Choroid plexus epithelial cell (primary cell): ENCODE results near the gene FAM13A.

Source experiments
- DNase-seq: peaks from one replicate; pipeline ENCODE4 v3.0.0-alpha.2; 2010; ENCODE audit warnings: low read depth
- H3K4me3 ChIP-seq: 2 replicates; pipeline ENCODE4 v1.5.1; 2011; ENCODE audit warnings: low read depth, mild to moderate bottlenecking, control low read depth, low read length, moderate library complexity
- TF ChIP-seq, protein P1 (sequence below): conservative IDR thresholded peaks from 2 replicates; pipeline ENCODE4 v1.5.1; 2011; ENCODE audit warnings: low read depth, mild to moderate bottlenecking, control low read depth, inconsistent platforms, low read length, moderate library complexity

Gene FAM13A

DNA sequence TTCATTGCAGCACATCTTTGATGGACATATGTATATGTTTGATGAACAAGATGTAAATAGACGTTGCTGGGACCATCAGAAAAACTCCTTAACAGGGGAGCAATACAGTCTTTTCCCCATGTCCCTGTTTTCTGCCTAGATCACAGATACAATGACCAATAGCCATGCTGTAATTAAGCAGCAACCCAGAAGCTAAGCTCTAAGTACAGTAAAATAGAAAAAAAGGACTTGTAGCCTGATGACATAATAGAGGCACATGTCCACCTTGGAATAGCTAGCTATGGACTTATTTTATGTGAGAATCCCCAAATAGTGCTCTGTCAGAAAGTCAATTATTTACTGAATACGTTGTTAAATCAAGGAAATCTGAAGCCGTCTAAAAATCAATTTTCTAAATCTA is 14.9 kb downstream of the FAM13A start:
- no peak for DNase-seq
- TF ChIP-seq, protein P1, sequence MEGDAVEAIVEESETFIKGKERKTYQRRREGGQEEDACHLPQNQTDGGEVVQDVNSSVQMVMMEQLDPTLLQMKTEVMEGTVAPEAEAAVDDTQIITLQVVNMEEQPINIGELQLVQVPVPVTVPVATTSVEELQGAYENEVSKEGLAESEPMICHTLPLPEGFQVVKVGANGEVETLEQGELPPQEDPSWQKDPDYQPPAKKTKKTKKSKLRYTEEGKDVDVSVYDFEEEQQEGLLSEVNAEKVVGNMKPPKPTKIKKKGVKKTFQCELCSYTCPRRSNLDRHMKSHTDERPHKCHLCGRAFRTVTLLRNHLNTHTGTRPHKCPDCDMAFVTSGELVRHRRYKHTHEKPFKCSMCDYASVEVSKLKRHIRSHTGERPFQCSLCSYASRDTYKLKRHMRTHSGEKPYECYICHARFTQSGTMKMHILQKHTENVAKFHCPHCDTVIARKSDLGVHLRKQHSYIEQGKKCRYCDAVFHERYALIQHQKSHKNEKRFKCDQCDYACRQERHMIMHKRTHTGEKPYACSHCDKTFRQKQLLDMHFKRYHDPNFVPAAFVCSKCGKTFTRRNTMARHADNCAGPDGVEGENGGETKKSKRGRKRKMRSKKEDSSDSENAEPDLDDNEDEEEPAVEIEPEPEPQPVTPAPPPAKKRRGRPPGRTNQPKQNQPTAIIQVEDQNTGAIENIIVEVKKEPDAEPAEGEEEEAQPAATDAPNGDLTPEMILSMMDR: no peak
- no peak overlapping the region for H3K4me3 ChIP-seq

DNA sequence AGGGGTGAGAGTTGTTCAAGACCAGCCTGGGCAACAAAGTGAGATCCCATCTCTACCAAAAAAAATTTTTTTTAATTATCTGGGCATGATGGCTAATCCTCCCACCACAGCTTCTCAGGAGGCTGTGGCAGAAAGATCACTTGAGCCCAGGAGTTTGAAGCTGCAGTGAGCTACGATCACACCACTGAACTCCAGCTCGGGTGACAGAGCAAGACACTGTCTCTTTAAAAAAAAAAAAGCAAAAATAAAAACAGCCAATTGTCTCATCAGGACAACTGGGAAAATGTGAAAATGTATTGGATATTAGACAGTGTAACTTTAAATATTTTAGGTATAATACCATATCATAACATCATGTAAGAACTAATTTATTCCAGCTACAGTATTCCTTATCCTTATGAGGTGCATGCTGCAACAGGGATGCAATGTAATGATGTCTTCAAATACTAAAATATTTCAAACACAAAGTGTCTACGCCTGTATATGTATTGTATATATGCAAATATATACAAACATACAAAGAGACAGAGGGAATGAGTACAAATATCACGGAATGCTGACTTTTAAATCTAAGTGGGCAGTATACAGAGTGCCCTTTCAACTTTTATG is 17.2 kb downstream of the FAM13A start:
- H3K4me3 ChIP-seq: no peak overlapping the region
- no peak for DNase-seq
- TF ChIP-seq, protein P1: no peak

DNA sequence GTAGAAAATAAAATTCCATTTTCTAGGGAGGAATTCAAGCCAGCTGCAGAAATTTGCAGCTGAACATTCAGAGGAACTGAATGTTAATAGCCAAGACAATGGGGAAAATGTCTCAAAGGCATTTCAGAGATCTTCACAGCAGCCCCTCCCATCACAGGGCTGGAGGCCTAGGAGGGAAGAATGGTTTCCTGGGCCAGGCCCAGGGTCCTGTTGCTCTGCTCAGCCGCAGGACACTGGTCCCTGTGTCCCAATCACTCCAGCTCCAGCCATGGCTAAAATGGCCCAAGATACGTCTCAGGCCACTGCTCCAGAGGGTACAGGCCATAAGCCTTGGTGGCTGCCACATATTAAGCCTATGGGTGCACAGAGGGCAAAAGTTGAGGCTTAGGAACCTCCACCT is 20.4 kb downstream of the FAM13A start:
- DNase-seq: no peak
- no peak overlapping the region for H3K4me3 ChIP-seq
- TF ChIP-seq, protein P1: no peak

DNA sequence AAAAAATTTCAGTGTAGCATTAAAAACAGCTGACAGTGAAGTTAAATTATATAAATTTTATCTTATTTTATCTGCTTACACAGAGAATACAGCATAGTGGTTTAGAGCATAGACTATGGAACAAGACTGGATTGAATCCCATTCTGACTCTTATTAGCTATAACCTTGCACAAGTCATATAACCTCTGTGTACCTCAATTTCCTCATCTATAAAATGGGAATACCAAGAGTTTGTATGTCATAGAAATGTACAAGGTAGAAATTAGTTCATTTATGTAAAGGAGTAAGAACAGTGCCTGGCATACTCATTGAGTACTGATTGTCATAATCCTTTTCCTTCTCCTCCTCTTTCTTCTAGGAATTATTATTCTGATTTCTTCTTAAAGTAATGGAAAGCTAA is 25.7 kb downstream of the FAM13A start:
- TF ChIP-seq, protein P1: no peak
- H3K4me3 ChIP-seq: no peak overlapping the region
- no peak for DNase-seq

DNA sequence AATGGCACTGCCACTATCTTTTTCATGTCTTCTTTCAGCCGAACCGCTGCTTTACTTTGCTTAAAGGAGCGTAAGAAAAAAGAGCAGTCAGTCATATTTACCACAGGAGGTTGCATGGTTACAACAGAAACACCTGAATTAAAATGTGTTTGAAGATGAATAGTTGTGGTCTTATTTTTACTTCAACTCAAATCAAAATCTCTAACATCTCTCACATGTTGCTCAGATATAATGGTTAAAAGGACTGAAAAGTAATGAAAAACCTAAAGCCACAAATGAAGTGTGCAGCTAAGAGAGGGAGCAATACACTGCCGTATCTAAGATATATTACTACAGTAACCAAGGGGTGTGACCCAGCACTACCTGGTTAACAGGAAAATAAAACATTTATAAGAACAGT is 27.4 kb downstream of the FAM13A start:
- TF ChIP-seq, protein P1: no peak
- no peak for DNase-seq
- no peak overlapping the region for H3K4me3 ChIP-seq

DNA sequence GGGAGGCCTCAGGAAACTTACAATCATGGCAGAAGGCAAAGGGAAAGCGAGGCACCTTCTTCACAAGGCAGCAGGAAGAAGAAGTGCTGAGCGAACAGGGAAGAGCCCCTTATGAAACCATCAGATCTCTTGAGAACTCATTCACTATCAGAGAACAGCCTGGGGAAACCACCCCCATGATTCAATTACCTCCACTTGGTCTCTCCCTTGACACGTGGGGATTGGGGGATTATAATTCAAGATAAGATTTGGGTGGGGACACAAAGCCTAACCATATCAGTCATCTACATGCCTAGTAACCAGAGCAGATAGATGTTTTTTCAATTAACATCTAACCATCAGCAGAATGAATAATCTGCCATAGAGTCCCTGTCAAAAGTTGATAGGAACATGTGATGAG is 30.4 kb downstream of the FAM13A start:
- H3K4me3 ChIP-seq: no peak overlapping the region
- TF ChIP-seq, protein P1: no peak
- DNase-seq: no peak

DNA sequence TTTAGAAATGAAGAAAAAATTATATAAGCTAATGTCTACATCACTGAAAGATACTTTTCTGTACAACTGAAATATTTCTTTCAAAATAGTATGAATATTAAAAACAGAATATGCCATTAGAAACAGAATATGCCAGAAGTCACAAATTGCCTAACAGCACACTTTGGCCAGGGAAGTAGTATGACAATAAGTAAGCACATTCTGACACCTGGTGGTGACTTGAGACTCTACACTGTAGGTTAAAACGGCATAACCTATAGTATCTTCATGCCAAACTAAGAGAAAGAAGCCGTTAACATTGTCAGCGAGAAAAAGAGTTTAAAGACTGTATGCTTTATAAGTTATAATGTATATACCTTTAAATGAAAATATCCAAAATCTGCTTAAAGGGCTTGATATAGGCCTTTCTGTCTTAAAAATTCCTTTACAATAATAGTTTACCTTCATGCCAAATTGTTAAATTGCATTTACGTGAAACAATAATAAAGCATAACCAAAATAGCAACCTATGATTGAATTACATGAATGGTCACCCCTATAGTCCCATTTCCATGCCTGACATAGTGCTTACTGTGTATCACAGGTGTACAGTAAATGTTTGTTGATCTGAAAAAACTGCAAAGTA is 32.8 kb downstream of the FAM13A start:
- TF ChIP-seq, protein P1: peak; percentile 78
- DNase-seq: peak; percentile 90

More for the DNA sequence above, 32.8 kb downstream of the FAM13A start:
- no peak overlapping the region for H3K4me3 ChIP-seq
